A549 (cell line): ENCODE data around the gene DNAJB5. TPM values are rescaled to one million over a fixed set of nuclear protein-coding genes. Genes with fewer than 3 reads are reported as not detected.

Experiments
- ATAC-seq, 2 experiments: fragments of 200-7000 bp in 1 of 2; fragments of >200 bp in 1 of 2; cut with Nextera tagmentation in 1 of 2; cut with Tn5 transposase in 1 of 2; 3 replicates each; pipeline versions ENCODE4 v1.8.0 to v1.9.1; 2018 to 2020; ENCODE audit warnings: mild to moderate bottlenecking in 1 of 2, moderate library complexity in 1 of 2
- CTCF ChIA-PET: fragments of 300-600 bp; sonication (Branson Sonifier 250); formaldehyde crosslinking; extraction: SDS; loops from one replicate; lab custom pipeline; 2021; ENCODE audit warnings: antibody characterized with exemption, inconsistent platforms; lab: Yijun Ruan, JAX
- POLR2A ChIA-PET: fragments of 350-600 bp; formaldehyde crosslinking; extraction: SDS; loops from one replicate; lab custom pipeline; 2021; ENCODE audit warnings: antibody characterized with exemption, inconsistent platforms; lab: Yijun Ruan, JAX
- DNase-seq, 2 experiments: peaks; one replicate each; pipeline versions ENCODE4 v3.0.0 to v3.0.0-alpha.2; 2011 to 2016; ENCODE audit warnings: low read depth in 1 of 2, low spot score in 1 of 2
- FAIRE-seq: peaks from 2 replicates; lab custom pipeline; 2011; peaks lifted over from hg19 to GRCh38; lab: Jason Lieb, UNC
- H3K27ac ChIP-seq, 2 experiments: fragments of >200 bp; sonication (Bioruptor Twin); formaldehyde crosslinking; 3 replicates each; pipeline ENCODE4 v1.5.1; 2016 to 2017
- H3K4me1 ChIP-seq: fragments of >200 bp; sonication (Bioruptor Twin); formaldehyde crosslinking; 3 replicates; pipeline ENCODE4 v1.6.1; 2016
- H3K4me2 ChIP-seq: fragments of >200 bp; sonication (Bioruptor Twin); formaldehyde crosslinking; 3 replicates; pipeline ENCODE4 v1.6.1; 2016
- H3K4me3 ChIP-seq: fragments of >200 bp; sonication (Bioruptor Twin); formaldehyde crosslinking; 3 replicates; pipeline ENCODE4 v1.5.1; 2016
- H3K9me3 ChIP-seq: fragments of >200 bp; sonication (Bioruptor Twin); formaldehyde crosslinking; 3 replicates; pipeline ENCODE4 v1.6.1; 2016
- CBX8 ChIP-seq: fragments of 200-600 bp; sonication (generic); IDR thresholded peaks from 2 replicates; pipeline ENCODE4 v1.6.1; 2016
- CTCF ChIP-seq: fragments of >200 bp; sonication (Bioruptor Twin); formaldehyde crosslinking; IDR thresholded peaks from 3 replicates; pipeline ENCODE4 v1.5.1; 2016
- ESRRA ChIP-seq: fragments of 150-350 bp; IDR thresholded peaks from 2 replicates; pipeline ENCODE4 v1.6.1; 2014; ENCODE audit warnings: mild to moderate bottlenecking, low read length, borderline replicate concordance
- FOSL2 ChIP-seq, 2 experiments: fragments of 450-650 bp in 1 of 2; fragments of >200 bp in 1 of 2; sonication (Bioruptor Twin) in 1 of 2; formaldehyde crosslinking; IDR thresholded peaks; 2 replicates each; pipeline versions ENCODE4 v1.5.0 to v1.6.1; 2016 to 2020; ENCODE audit warnings: mild to moderate bottlenecking in 1 of 2, moderate library complexity in 1 of 2
- GATA3 ChIP-seq: IDR thresholded peaks from 2 replicates; pipeline ENCODE4 v1.6.1; 2012; ENCODE audit warnings: borderline replicate concordance
- HDAC2 ChIP-seq: fragments of 200-600 bp; sonication (generic); IDR thresholded peaks from 2 replicates; pipeline ENCODE4 v1.6.1; 2016
- HMGXB4 ChIP-seq: fragments of 250-450 bp; sonication (Bioruptor Pico); IDR thresholded peaks from 2 replicates; pipeline ENCODE4 v1.5.0; 2021; ENCODE audit warnings: mild to moderate bottlenecking, moderate library complexity, borderline replicate concordance
- KDM5A ChIP-seq: fragments of 200-600 bp; sonication (generic); IDR thresholded peaks from 2 replicates; pipeline ENCODE4 v1.6.1; 2016; ENCODE audit warnings: antibody characterized with exemption, mild to moderate bottlenecking
- MAZ ChIP-seq: fragments of 150-350 bp; IDR thresholded peaks from 2 replicates; pipeline ENCODE4 v1.6.1; 2014; ENCODE audit warnings: antibody characterized with exemption, low read depth, low read length, borderline replicate concordance
- RAD21 ChIP-seq, 2 experiments: fragments of >200 bp in 1 of 2; sonication (Bioruptor Twin) in 1 of 2; formaldehyde crosslinking in 1 of 2; IDR thresholded peaks in 1 of 2; conservative IDR thresholded peaks in 1 of 2; 2 replicates in 1 of 2; 3 replicates in 1 of 2; pipeline ENCODE4 v1.6.1; 2012 to 2018; ENCODE audit warnings: inconsistent platforms in 1 of 2
- RFX5 ChIP-seq: fragments of 450-650 bp; IDR thresholded peaks from 2 replicates; pipeline ENCODE4 v1.7.1; 2014; ENCODE audit warnings: antibody characterized with exemption, mild to moderate bottlenecking, moderate library complexity
- SMC3 ChIP-seq: fragments of >200 bp; sonication (Bioruptor Twin); formaldehyde crosslinking; IDR thresholded peaks from 3 replicates; pipeline ENCODE4 v1.6.1; 2018; ENCODE audit warnings: inconsistent platforms
- TP53 ChIP-seq: fragments of 250-450 bp; sonication (Bioruptor Pico); IDR thresholded peaks from 2 replicates; pipeline ENCODE4 v1.5.0; 2021; ENCODE audit warnings: mild to moderate bottlenecking, moderate library complexity
- ZFP36 ChIP-seq: fragments of 450-650 bp; IDR thresholded peaks from 2 replicates; pipeline ENCODE4 v1.6.1; 2014; ENCODE audit warnings: borderline replicate concordance; ENCODE audit not compliant: partially characterized antibody
- ZNF302 ChIP-seq: fragments of 250-450 bp; sonication (Bioruptor Pico); IDR thresholded peaks from 2 replicates; pipeline ENCODE4 v1.9.0; 2021; ENCODE audit warnings: inconsistent platforms, mild to moderate bottlenecking, moderate library complexity
- WGBS: methylation state at CpG from one replicate; pipeline ENCODE4 v1.1.6; 2017; ENCODE audit errors: missing lambda C conversion rate; 5-methylcytosine and 5-hydroxymethylcytosine counted together
- polyA plus RNA-seq, 4 experiments: library from polyadenylated mRNA; depleted of rRNA in 3 of 4; stranded (reverse); fragments of >200 nt; fragmentation: RNase III in 1 of 4; extraction: RNeasy Plus Mini Kit Qiagen cat#74134 plus additional on column Dnase treatment in 1 of 4; gene quantifications; 2 replicates in 3 of 4; 3 replicates in 1 of 4; pipeline ENCODE4 v1.2.3, GENCODE V29; 2011 to 2017
- TF ChIP-seq, protein P1 (sequence below): fragments of 200-600 bp; sonication (generic); IDR thresholded peaks from 2 replicates; pipeline ENCODE4 v1.6.1; 2016; ENCODE audit warnings: antibody characterized with exemption, mild to moderate bottlenecking, moderate library complexity

The DNAJB5 gene
- polyA plus RNA-seq, 2 of the 4 experiments (the other 2 are of a cell fraction), result 0.72 to 4.4 TPM

DNA sequence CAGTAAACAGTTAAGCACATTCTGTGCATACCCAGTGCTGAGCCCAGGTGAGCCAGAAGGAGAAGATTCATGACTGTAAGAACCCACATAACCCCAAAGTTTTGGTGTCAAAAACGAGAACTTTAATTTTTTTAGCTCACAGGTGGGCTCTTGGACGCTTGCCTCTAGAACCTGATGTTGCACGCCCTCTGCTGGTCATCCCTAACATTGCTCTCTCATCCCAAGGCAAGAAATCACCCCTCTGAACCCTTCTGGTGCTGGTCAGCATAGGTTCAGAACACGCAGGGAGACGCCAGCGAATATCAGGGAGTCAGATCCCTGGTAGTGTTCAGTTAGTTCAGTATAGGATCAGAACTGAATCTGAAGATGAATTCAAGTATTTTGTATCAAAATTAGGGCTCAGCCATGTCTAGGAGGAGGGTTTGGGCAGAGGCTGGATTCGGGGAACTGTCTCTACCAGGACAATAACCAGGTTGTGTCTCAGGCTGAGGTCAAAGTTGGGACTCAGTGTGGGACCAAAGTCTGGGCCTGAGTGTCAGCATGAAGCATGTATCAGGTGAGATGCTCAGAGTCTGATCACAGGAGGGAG is 4.1 kb upstream of the DNAJB5 start:
- no peak overlapping the region for H3K4me3 ChIP-seq
- peaks cover 14% of the 10 kb centered on the region; the same call in 1 of the 3 replicates for H3K4me1 ChIP-seq
- DNase-seq (peak; percentile 45 to 77), ATAC-seq (no peak), FAIRE-seq (no peak)
- TF ChIP-seq MAZ (no peak), HDAC2 (no peak), SMC3 (peak; percentile 80), CTCF (peak; percentile 82), RAD21 (conservative IDR thresholded peaks at IDR 0.05 in 1 of 2, IDR thresholded peaks at IDR 0.05 in 1 of 2) (peak; percentile 61 to 67), TP53 (CRISPR knock-in tag) (no peak), ZNF302 (CRISPR knock-in tag) (no peak), GATA3 (no peak), ZFP36 (no peak), RFX5 (no peak)
- TF ChIP-seq, protein P1, sequence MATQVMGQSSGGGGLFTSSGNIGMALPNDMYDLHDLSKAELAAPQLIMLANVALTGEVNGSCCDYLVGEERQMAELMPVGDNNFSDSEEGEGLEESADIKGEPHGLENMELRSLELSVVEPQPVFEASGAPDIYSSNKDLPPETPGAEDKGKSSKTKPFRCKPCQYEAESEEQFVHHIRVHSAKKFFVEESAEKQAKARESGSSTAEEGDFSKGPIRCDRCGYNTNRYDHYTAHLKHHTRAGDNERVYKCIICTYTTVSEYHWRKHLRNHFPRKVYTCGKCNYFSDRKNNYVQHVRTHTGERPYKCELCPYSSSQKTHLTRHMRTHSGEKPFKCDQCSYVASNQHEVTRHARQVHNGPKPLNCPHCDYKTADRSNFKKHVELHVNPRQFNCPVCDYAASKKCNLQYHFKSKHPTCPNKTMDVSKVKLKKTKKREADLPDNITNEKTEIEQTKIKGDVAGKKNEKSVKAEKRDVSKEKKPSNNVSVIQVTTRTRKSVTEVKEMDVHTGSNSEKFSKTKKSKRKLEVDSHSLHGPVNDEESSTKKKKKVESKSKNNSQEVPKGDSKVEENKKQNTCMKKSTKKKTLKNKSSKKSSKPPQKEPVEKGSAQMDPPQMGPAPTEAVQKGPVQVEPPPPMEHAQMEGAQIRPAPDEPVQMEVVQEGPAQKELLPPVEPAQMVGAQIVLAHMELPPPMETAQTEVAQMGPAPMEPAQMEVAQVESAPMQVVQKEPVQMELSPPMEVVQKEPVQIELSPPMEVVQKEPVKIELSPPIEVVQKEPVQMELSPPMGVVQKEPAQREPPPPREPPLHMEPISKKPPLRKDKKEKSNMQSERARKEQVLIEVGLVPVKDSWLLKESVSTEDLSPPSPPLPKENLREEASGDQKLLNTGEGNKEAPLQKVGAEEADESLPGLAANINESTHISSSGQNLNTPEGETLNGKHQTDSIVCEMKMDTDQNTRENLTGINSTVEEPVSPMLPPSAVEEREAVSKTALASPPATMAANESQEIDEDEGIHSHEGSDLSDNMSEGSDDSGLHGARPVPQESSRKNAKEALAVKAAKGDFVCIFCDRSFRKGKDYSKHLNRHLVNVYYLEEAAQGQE, result no peak
- POLR2A ChIA-PET, result interaction anchor here (1.6 kb wide), 1 partner anchor 86 kb away, joined by 8 read pairs; no protein-coding TSS in a partner anchor
- WGBS, result 11% methylated on average over 7 of the region's 7 CpGs
- H3K27ac ChIP-seq, result no peak overlapping the region
- CTCF ChIA-PET, result interaction anchor here (0.8 to 6.6 kb wide), 30 partner anchors 9 to 634 kb away, joined by 3 to 114 read pairs (median 7); a partner anchor contains a TSS
- no peaks in the 10 kb centered on the region for H3K9me3 ChIP-seq
- H3K4me2 ChIP-seq, result no peak overlapping the region

- Histone ChIP-seq H3K9me3 (no peaks in the 10 kb centered on the region), H3K4me1 (peaks cover 16% of the 10 kb centered on the region; the same call in 1 of the 3 replicates), H3K4me3 (no peak overlapping the region), H3K4me2 (no peak overlapping the region), H3K27ac (no peak overlapping the region)
- ChIA-PET POLR2A (no interaction called here), CTCF (interaction anchor here (0.6 to 6.6 kb wide), 5 partner anchors 8 to 229 kb away, joined by 3 to 114 read pairs (median 21); a partner anchor contains a TSS)
- no peak for FAIRE-seq
- 55% methylated on average over 8 of the region's 9 CpGs for WGBS
- no peak for TF ChIP-seq HMGXB4 (CRISPR knock-in tag)
- no peak for TF ChIP-seq KDM5A
- no peak for TF ChIP-seq CBX8
- no peak for TF ChIP-seq ESRRA
- TF ChIP-seq RFX5, result no peak
- TF ChIP-seq TP53 (CRISPR knock-in tag), result no peak
- no peak for TF ChIP-seq FOSL2 (IDR thresholded peaks at IDR 0.05)
- no peak for TF ChIP-seq FOSL2 (CRISPR knock-in tag; IDR thresholded peaks at IDR 0.05)
- DNase-seq, result no peak
- no peak for ATAC-seq
These were observed 3.0 kb upstream of the DNAJB5 start for GRCh38 chr9:34986540-34987047.
